K562 (cell line): ENCODE results near the gene PPM1H. TPM values are rescaled to one million over a fixed set of nuclear protein-coding genes. Genes with fewer than 3 reads are reported as not detected.

Experiments
- ARID1B ChIP-seq: fragments of 450-650 bp; IDR thresholded peaks from 2 replicates; pipeline ENCODE4 v1.6.1; 2016; ENCODE audit warnings: antibody characterized with exemption, mild to moderate bottlenecking, inconsistent platforms
- CBFA2T3 ChIP-seq: fragments of 450-650 bp; IDR thresholded peaks from 2 replicates; pipeline ENCODE4 v1.6.1; 2017
- CEBPB ChIP-seq: fragments of 450-650 bp; IDR thresholded peaks from 2 replicates; pipeline ENCODE4 v1.6.1; 2016; ENCODE audit warnings: missing genetic modification characterization, missing compliant biosample characterization
- DPF2 ChIP-seq: fragments of 450-650 bp; IDR thresholded peaks from 2 replicates; pipeline ENCODE4 v1.6.1; 2016
- JUND ChIP-seq, 2 experiments: IDR thresholded peaks; 2 replicates in 1 of 2; 3 replicates in 1 of 2; pipeline ENCODE4 v1.6.1; 2011; ENCODE audit warnings: borderline replicate concordance in 2 of 2, low read depth in 2 of 2, low read length in 2 of 2, improper control_type of control experiment in 1 of 2, missing biosample characterization in 1 of 2, missing genetic modification characterization in 1 of 2, missing genetic modification reagents in 1 of 2
- LEF1 ChIP-seq: fragments of 450-650 bp; IDR thresholded peaks from 2 replicates; pipeline ENCODE4 v1.6.1; 2016; ENCODE audit warnings: mild to moderate bottlenecking
- NCOA1 ChIP-seq: fragments of 450-650 bp; IDR thresholded peaks from 2 replicates; pipeline ENCODE4 v1.6.1; 2016; ENCODE audit warnings: low read depth
- NCOR1 ChIP-seq: fragments of 450-650 bp; IDR thresholded peaks from 2 replicates; pipeline ENCODE4 v1.6.1; 2016; ENCODE audit warnings: mild to moderate bottlenecking, moderate library complexity
- PBX2 ChIP-seq, 2 experiments: IDR thresholded peaks in 1 of 2; conservative IDR thresholded peaks in 1 of 2; 2 replicates each; pipeline ENCODE4 v1.6.1; 2016; ENCODE audit warnings: low read depth in 2 of 2, mild to moderate bottlenecking in 1 of 2, missing compliant biosample characterization in 1 of 2, missing genetic modification characterization in 1 of 2, moderate library complexity in 1 of 2
- PML ChIP-seq: IDR thresholded peaks from 2 replicates; pipeline ENCODE4 v1.6.1; 2012; ENCODE audit warnings: low read length, inconsistent platforms
- SMARCE1 ChIP-seq: fragments of 450-650 bp; IDR thresholded peaks from 2 replicates; pipeline ENCODE4 v1.7.1; 2016; ENCODE audit warnings: mild to moderate bottlenecking
- XRCC3 ChIP-seq: fragments of 450-650 bp; IDR thresholded peaks from 2 replicates; pipeline ENCODE4 v1.6.1; 2017; ENCODE audit warnings: mild to moderate bottlenecking, moderate library complexity
- ZNF79 ChIP-seq: fragments of 250-450 bp; sonication (Bioruptor Pico); IDR thresholded peaks from 2 replicates; pipeline ENCODE4 v1.4.0; 2020; ENCODE audit warnings: low read depth, mild to moderate bottlenecking, moderate library complexity
- polyA plus RNA-seq, 8 experiments: library from polyadenylated mRNA; depleted of rRNA in 4 of 8; stranded (reverse) in 5 of 8; unstranded in 3 of 8; fragments of >200 nt; fragmentation: Nextera tagmentation in 2 of 8; fragmentation: Illumina TruSeq in 1 of 8; extraction: Ambion mirVana in 2 of 8; extraction: Trizol in 1 of 8; gene quantifications; 2 replicates each; pipeline versions ENCODE4 v1.2.1 to v1.2.3, GENCODE V29; 2011 to 2014; ENCODE audit warnings: inconsistent platforms in 1 of 8, missing spikeins in 1 of 8
- total RNA-seq, 7 experiments: library from RNA; depleted of rRNA in 6 of 7; stranded (reverse); fragments of >200 nt in 6 of 7; fragmentation: Illumina TruSeq in 2 of 7; extraction: Trizol in 2 of 7; gene quantifications; 2 replicates each; pipeline versions ENCODE4 v1.2.1 to v1.2.3, GENCODE V29; 2011 to 2021; ENCODE audit warnings: low replicate concordance in 1 of 7
- TF ChIP-seq, protein P1 (sequence below): fragments of 450-650 bp; conservative IDR thresholded peaks from 2 replicates; pipeline ENCODE4 v1.6.1; 2016; ENCODE audit warnings: missing genetic modification characterization, low read depth, mild to moderate bottlenecking, control low read depth, missing compliant biosample characterization

Gene PPM1H
- total and polyA plus RNA-seq, 9 of the 15 experiments (the other 6 are each of a cell fraction or from before 2014, with no cell fraction given) = 5.3 to 29.3 (median 11.3) TPM

DNA sequence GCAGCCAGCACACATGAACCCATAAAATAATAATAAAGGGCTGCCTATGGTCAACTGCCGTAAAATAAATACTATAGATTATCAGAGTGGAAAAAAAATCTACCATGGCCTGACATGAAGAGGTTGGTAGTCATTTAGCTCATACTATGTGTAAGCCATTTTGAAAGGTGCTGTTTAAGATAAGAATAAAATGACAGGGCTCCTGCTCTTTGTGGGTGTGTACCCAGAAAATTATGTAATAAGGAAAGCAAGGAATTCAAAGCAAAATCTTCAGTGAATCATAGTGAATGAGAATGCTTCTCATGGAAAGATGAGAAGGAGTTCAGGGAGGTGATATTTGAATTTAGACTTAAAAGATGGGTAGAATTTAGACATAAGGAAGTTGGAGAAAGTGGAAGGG, 42.9 kb upstream of the PPM1H start (continued):
- TF ChIP-seq NCOR1 (peak; percentile 65), PML (peak; percentile 44; the same call in 1 of the 2 replicates), PBX2 (CRISPR knock-in tag; IDR thresholded peaks at IDR 0.05; ENCODE audit: low read depth) (no peak), PBX2 (tag; conservative IDR thresholded peaks at IDR 0.05; ENCODE audit: low read depth) (0 out of 2 replicates have a peak, but pooled peaks have one; percentile 13), JUND (IDR thresholded peaks at IDR 0.05; ENCODE audit: borderline replicate concordance, low read depth, low read length) (peak; percentile 12; the same call in 1 of the 2 replicates), JUND (tag; IDR thresholded peaks at IDR 0.05; ENCODE audit: borderline replicate concordance, low read depth, low read length) (no peak), LEF1 (peak; percentile 48; the same call in 1 of the 2 replicates), DPF2 (peak; percentile 80), SMARCE1 (0 out of 2 replicates have a peak, but pooled peaks have one; percentile 38), ARID1B (peak; percentile 81), CEBPB (tag) (peak; percentile 60; the same call in 1 of the 2 replicates), XRCC3 (no peak), CBFA2T3 (peak; percentile 74), NCOA1 (no peak), ZNF79 (CRISPR knock-in tag) (no peak)
- TF ChIP-seq, protein P1, sequence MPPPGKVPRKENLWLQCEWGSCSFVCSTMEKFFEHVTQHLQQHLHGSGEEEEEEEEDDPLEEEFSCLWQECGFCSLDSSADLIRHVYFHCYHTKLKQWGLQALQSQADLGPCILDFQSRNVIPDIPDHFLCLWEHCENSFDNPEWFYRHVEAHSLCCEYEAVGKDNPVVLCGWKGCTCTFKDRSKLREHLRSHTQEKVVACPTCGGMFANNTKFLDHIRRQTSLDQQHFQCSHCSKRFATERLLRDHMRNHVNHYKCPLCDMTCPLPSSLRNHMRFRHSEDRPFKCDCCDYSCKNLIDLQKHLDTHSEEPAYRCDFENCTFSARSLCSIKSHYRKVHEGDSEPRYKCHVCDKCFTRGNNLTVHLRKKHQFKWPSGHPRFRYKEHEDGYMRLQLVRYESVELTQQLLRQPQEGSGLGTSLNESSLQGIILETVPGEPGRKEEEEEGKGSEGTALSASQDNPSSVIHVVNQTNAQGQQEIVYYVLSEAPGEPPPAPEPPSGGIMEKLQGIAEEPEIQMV (tag) = no peak
